Mucosa of gallbladder (tissue), 1 donor: ENCODE results near the gene OR12D1. TPM values are rescaled to one million over a fixed set of nuclear protein-coding genes. Genes with fewer than 3 reads are reported as not detected.
"Not testable (repeated sequence)": the region's sequence is repeated elsewhere in the genome, so short reads cannot be mapped to it uniquely, and the experiment has no call there.

Experiments used
- DNase-seq: peaks from one replicate; pipeline ENCODE4 v3.0.0-alpha.2; 2020; ENCODE audit warnings: low spot score
- total RNA-seq: library from RNA; stranded (reverse); gene quantifications from one replicate; pipeline ENCODE4 v1.2.1, GENCODE V29; 2021
- donor health status: DM: no; HTN: no; CAD: no.

Gene OR12D1
- total RNA-seq: not detected

- no peak for DNase-seq
Observed at GRCh38 chr6:29414588-29414987, at the start of gene OR12D1. OR12D1 (plus strand) TSS chr6:29414928.

GRCh38 chr6:29368765-29369164 lies 46.0 kb upstream of the OR12D1 start, which contains the start of gene OR5V1:
OR5V1 (minus strand) TSS chr6:29368865; CDS start chr6:29356195, 12,670 bp downstream.
- no peak for DNase-seq

GRCh38 chr6:29375191-29375590 lies 39.5 kb upstream of the OR12D1 start, which contains the start of gene OR12D3:
OR12D3 (minus strand) TSS chr6:29375291; CDS start chr6:29375287, 4 bp downstream.
- DNase-seq: no peak

- no peak for DNase-seq
Observed at GRCh38 chr6:29376003-29376402, 38.7 kb upstream of the OR12D1 start.

- DNase-seq: no peak
Observed at GRCh38 chr6:29388533-29388932, 26.2 kb upstream of the OR12D1 start.

- no peak for DNase-seq
Observed at GRCh38 chr6:29395331-29395730, 19.4 kb upstream of the OR12D1 start, which contains the start of gene OR12D2. OR12D2 (plus strand) TSS chr6:29395631; CDS start chr6:29396700, 1,069 bp downstream.

GRCh38 chr6:29399525-29399924 lies 15.2 kb upstream of the OR12D1 start:
- no peak for DNase-seq

- DNase-seq: no peak
Observed at GRCh38 chr6:29403801-29404200, 10.9 kb upstream of the OR12D1 start.

GRCh38 chr6:29419516-29419915 lies 4.8 kb downstream of the OR12D1 start:
- DNase-seq: no peak

- DNase-seq: no peak
Observed at GRCh38 chr6:29424168-29424567, 9.4 kb downstream of the OR12D1 start.

- no peak for DNase-seq
Observed at GRCh38 chr6:29424575-29424974, 9.8 kb downstream of the OR12D1 start.

GRCh38 chr6:29425075-29425474 lies 10.3 kb downstream of the OR12D1 start:
- no peak for DNase-seq

- no peak for DNase-seq
Observed at GRCh38 chr6:29426654-29427053, 11.9 kb downstream of the OR12D1 start.

- DNase-seq: not testable (repeated sequence)
Observed at GRCh38 chr6:29436730-29437129, 22.0 kb downstream of the OR12D1 start.

- DNase-seq: no peak
Observed at GRCh38 chr6:29439006-29439405, 24.3 kb downstream of the OR12D1 start, which contains the start of gene OR10C1. OR10C1 (plus strand) TSS chr6:29439306; CDS start chr6:29440016, 710 bp downstream.

GRCh38 chr6:29442719-29443118 lies 28.0 kb downstream of the OR12D1 start:
- no peak for DNase-seq

GRCh38 chr6:29444031-29444430 lies 29.3 kb downstream of the OR12D1 start:
- not testable (repeated sequence) for DNase-seq

GRCh38 chr6:29447670-29448069 lies 32.9 kb downstream of the OR12D1 start:
- DNase-seq: no peak

GRCh38 chr6:29451471-29452193 lies 36.9 kb downstream of the OR12D1 start:
- no peak for DNase-seq

- DNase-seq: no peak
Observed at GRCh38 chr6:29456971-29457370, 42.2 kb downstream of the OR12D1 start, which contains the start of the genes OR11A1 and OR2H1. OR11A1 (minus strand) TSS chr6:29457071; CDS start chr6:29427641, 29,430 bp downstream. OR2H1 (plus strand) TSS chr6:29457155; CDS start chr6:29461770, 4,615 bp downstream.

GRCh38 chr6:29461021-29461814 lies 46.5 kb downstream of the OR12D1 start:
- DNase-seq: no peak

- DNase-seq: no peak
Observed at GRCh38 chr6:29462022-29462421, 47.3 kb downstream of the OR12D1 start.
